ENCODE data around the gene NDUFS3.

NDUFS3 gene

GRCh38 chr11:47587039-47587716 lies 8.3 kb downstream of the NDUFS3 start:
- peaks cover 28% of the 10 kb centered on the region; the same call in 1 of the 2 replicates for H3K36me3 ChIP-seq (ENCODE audit: insufficient read depth, low read length)
- peaks cover 63% of the 10 kb centered on the region for H3K79me2 ChIP-seq (ENCODE audit: insufficient read depth, low read length)
- peak overlapping the region; percentile 60 for H3K4me3 ChIP-seq (ENCODE audit: low read length, poor library complexity, severe bottlenecking)
- H3F3A ChIP-seq (ENCODE audit: low read depth), result peaks cover 14% of the 10 kb centered on the region; the same call in 1 of the 2 replicates
- no peaks in the 10 kb centered on the region for H3K9me3 ChIP-seq (ENCODE audit: insufficient read depth, low read depth, low read length)
- H4K20me1 ChIP-seq (ENCODE audit: insufficient read depth, low read length, poor library complexity, severe bottlenecking), result no peaks in the 10 kb centered on the region
- TF ChIP-seq CTCF (conservative IDR thresholded peaks at IDR 0.05; ENCODE audit: low read length) (no peak), EZH2phosphoT487 (IDR thresholded peaks at IDR 0.05; ENCODE audit: borderline replicate concordance) (no peak)
- peaks cover 59% of the 10 kb centered on the region for H3K4me1 ChIP-seq (ENCODE audit: insufficient read depth, low read length, poor library complexity, severe bottlenecking)
- no peak overlapping the region for H2AFZ ChIP-seq (ENCODE audit: low read length)
- H3K9me2 ChIP-seq (replicated peaks; ENCODE audit: low read depth, low read length), result no peaks in the 10 kb centered on the region
- H3K27me3 ChIP-seq (ENCODE audit: insufficient read depth, low read length, poor library complexity, severe bottlenecking), result no peaks in the 10 kb centered on the region
- peak overlapping the region; percentile 65 for H3K9ac ChIP-seq (ENCODE audit: low read depth, low read length, poor library complexity, severe bottlenecking)
- peak overlapping the region; percentile 72 for H3K4me2 ChIP-seq (ENCODE audit: low read depth, low read length, poor library complexity, severe bottlenecking)

GRCh38 chr11:47587723-47588326 lies 9.0 kb downstream of the NDUFS3 start:
- peaks cover 62% of the 10 kb centered on the region for H3K4me1 ChIP-seq (ENCODE audit: insufficient read depth, low read length, poor library complexity, severe bottlenecking)
- H3K27me3 ChIP-seq (ENCODE audit: insufficient read depth, low read length, poor library complexity, severe bottlenecking), result no peaks in the 10 kb centered on the region

GRCh38 chr11:47589118-47589517 lies 10.2 kb downstream of the NDUFS3 start:
- H3K9me2 ChIP-seq (replicated peaks; ENCODE audit: low read depth, low read length), result no peaks in the 10 kb centered on the region
- peaks cover 69% of the 10 kb centered on the region for H3K4me1 ChIP-seq (ENCODE audit: insufficient read depth, low read length, poor library complexity, severe bottlenecking)
- H2AFZ ChIP-seq (ENCODE audit: low read length), result no peak overlapping the region
- peaks cover 15% of the 10 kb centered on the region; the same call in 1 of the 2 replicates for H3F3A ChIP-seq (ENCODE audit: low read depth)
- H3K4me3 ChIP-seq (ENCODE audit: low read length, poor library complexity, severe bottlenecking), result peak overlapping the region; percentile 60
- H3K27me3 ChIP-seq (ENCODE audit: insufficient read depth, low read length, poor library complexity, severe bottlenecking), result no peaks in the 10 kb centered on the region
- H3K79me2 ChIP-seq (ENCODE audit: insufficient read depth, low read length), result peaks cover 62% of the 10 kb centered on the region
- H3K4me2 ChIP-seq (ENCODE audit: low read depth, low read length, poor library complexity, severe bottlenecking), result peak overlapping the region; percentile 72
- H3K9me3 ChIP-seq (ENCODE audit: insufficient read depth, low read depth, low read length), result no peaks in the 10 kb centered on the region
- H3K9ac ChIP-seq (ENCODE audit: low read depth, low read length, poor library complexity, severe bottlenecking), result peak overlapping the region; percentile 65
- peaks cover 9% of the 10 kb centered on the region; the same call in 1 of the 2 replicates for H3K36me3 ChIP-seq (ENCODE audit: insufficient read depth, low read length)
- H4K20me1 ChIP-seq (ENCODE audit: insufficient read depth, low read length, poor library complexity, severe bottlenecking), result no peaks in the 10 kb centered on the region
- TF ChIP-seq EZH2phosphoT487 (IDR thresholded peaks at IDR 0.05; ENCODE audit: borderline replicate concordance) (no peak), CTCF (conservative IDR thresholded peaks at IDR 0.05; ENCODE audit: low read length) (no peak)

More at GRCh38 chr11:47587723-47588326, 9.0 kb downstream of the NDUFS3 start:
- H3K4me3 ChIP-seq (ENCODE audit: low read length, poor library complexity, severe bottlenecking), result peak overlapping the region; percentile 60
- H3K79me2 ChIP-seq (ENCODE audit: insufficient read depth, low read length), result peaks cover 61% of the 10 kb centered on the region
- no peak overlapping the region for H2AFZ ChIP-seq (ENCODE audit: low read length)
- H3K9me2 ChIP-seq (replicated peaks; ENCODE audit: low read depth, low read length), result no peaks in the 10 kb centered on the region
- H3K9me3 ChIP-seq (ENCODE audit: insufficient read depth, low read depth, low read length), result no peaks in the 10 kb centered on the region
- H3K9ac ChIP-seq (ENCODE audit: low read depth, low read length, poor library complexity, severe bottlenecking), result peak overlapping the region; percentile 65
- TF ChIP-seq EZH2phosphoT487 (IDR thresholded peaks at IDR 0.05; ENCODE audit: borderline replicate concordance), result no peak
- TF ChIP-seq CTCF (conservative IDR thresholded peaks at IDR 0.05; ENCODE audit: low read length), result no peak
- peaks cover 16% of the 10 kb centered on the region; the same call in 1 of the 2 replicates for H3F3A ChIP-seq (ENCODE audit: low read depth)
- H3K36me3 ChIP-seq (ENCODE audit: insufficient read depth, low read length), result peaks cover 22% of the 10 kb centered on the region; the same call in 1 of the 2 replicates
- H3K4me2 ChIP-seq (ENCODE audit: low read depth, low read length, poor library complexity, severe bottlenecking), result peak overlapping the region; percentile 72
- H4K20me1 ChIP-seq (ENCODE audit: insufficient read depth, low read length, poor library complexity, severe bottlenecking), result no peaks in the 10 kb centered on the region
